ENCODE data around the gene STT3B. TPM values are rescaled to one million over a fixed set of nuclear protein-coding genes. Genes with fewer than 3 reads are reported as not detected.

The STT3B gene
- total and polyA plus RNA-seq, 2 donors (not counting 1 experiment from before 2014, with no cell fraction given), result 145 to 259 TPM

- no peak overlapping the region for H3K27ac ChIP-seq (ENCODE audit: insufficient read depth, low read length)
- no peaks in the 10 kb centered on the region for H3K36me3 ChIP-seq (ENCODE audit: control insufficient read depth, insufficient read depth, low read length)
- no peak overlapping the region for H3K4me3 ChIP-seq (replicated peaks in 1 of 4; ENCODE audit: control extremely low read depth in 1 of 4, insufficient read depth in 1 of 4, low read depth in 3 of 4, low read length in 4 of 4)
- H3K4me2 ChIP-seq (ENCODE audit: extremely low read depth, insufficient read depth, low read length), result no peak overlapping the region
- H4K20me1 ChIP-seq (ENCODE audit: control insufficient read depth, extremely low read depth, insufficient read depth, low read length), result no peaks in the 10 kb centered on the region
- DNase-seq (ENCODE audit: low read depth in 2 of 2), result no peak
- H2AFZ ChIP-seq (ENCODE audit: low read length), result no peak overlapping the region
- no peaks in the 10 kb centered on the region for H3K79me2 ChIP-seq (ENCODE audit: control insufficient read depth, insufficient read depth, low read length)
- no peaks in the 10 kb centered on the region for H3K9me3 ChIP-seq (ENCODE audit: control insufficient read depth, insufficient read depth, low read depth, low read length)
- H3K9ac ChIP-seq (ENCODE audit: insufficient read depth, low read length), result no peak overlapping the region
- TF ChIP-seq CTCF (conservative IDR thresholded peaks at IDR 0.05 in 1 of 2, IDR thresholded peaks at IDR 0.05 in 1 of 2; ENCODE audit: low read depth in 1 of 2, low read length in 2 of 2), result no peak
- TF ChIP-seq EZH2 (IDR thresholded peaks at IDR 0.05; ENCODE audit: low read length, missing control alignments), result no peak
- no peaks in the 10 kb centered on the region for H3K4me1 ChIP-seq (ENCODE audit: control insufficient read depth, extremely low read depth, insufficient read depth, low read length)
- H3K27me3 ChIP-seq (ENCODE audit: control insufficient read depth, insufficient read depth, low read length), result no peaks in the 10 kb centered on the region
These were observed 138.0 kb downstream of the STT3B start for GRCh38 chr3:31670722-31671121.

- no peak for DNase-seq (ENCODE audit: low read depth in 2 of 2)
- Histone ChIP-seq H3K27ac (ENCODE audit: insufficient read depth, low read length) (no peak overlapping the region), H3K36me3 (ENCODE audit: control insufficient read depth, insufficient read depth, low read length) (no peaks in the 10 kb centered on the region)
These were observed 138.7 kb downstream of the STT3B start for GRCh38 chr3:31671451-31671850.

GRCh38 chr3:31671976-31672375 is 139.3 kb downstream of the STT3B start:
- no peak for TF ChIP-seq CTCF (conservative IDR thresholded peaks at IDR 0.05 in 1 of 2, IDR thresholded peaks at IDR 0.05 in 1 of 2; ENCODE audit: low read depth in 1 of 2, low read length in 2 of 2)
- no peak for TF ChIP-seq EZH2 (IDR thresholded peaks at IDR 0.05; ENCODE audit: low read length, missing control alignments)
- Histone ChIP-seq H3K9ac (ENCODE audit: insufficient read depth, low read length) (no peak overlapping the region), H4K20me1 (ENCODE audit: control insufficient read depth, extremely low read depth, insufficient read depth, low read length) (no peaks in the 10 kb centered on the region), H3K4me3 (replicated peaks in 1 of 4; ENCODE audit: control extremely low read depth in 1 of 4, insufficient read depth in 1 of 4, low read depth in 3 of 4, low read length in 4 of 4) (no peak overlapping the region), H2AFZ (ENCODE audit: low read length) (no peak overlapping the region), H3K27me3 (ENCODE audit: control insufficient read depth, insufficient read depth, low read length) (no peaks in the 10 kb centered on the region), H3K9me3 (ENCODE audit: control insufficient read depth, insufficient read depth, low read depth, low read length) (no peaks in the 10 kb centered on the region), H3K4me2 (ENCODE audit: extremely low read depth, insufficient read depth, low read length) (no peak overlapping the region), H3K36me3 (ENCODE audit: control insufficient read depth, insufficient read depth, low read length) (no peaks in the 10 kb centered on the region), H3K4me1 (ENCODE audit: control insufficient read depth, extremely low read depth, insufficient read depth, low read length) (no peaks in the 10 kb centered on the region), H3K79me2 (ENCODE audit: control insufficient read depth, insufficient read depth, low read length) (no peaks in the 10 kb centered on the region), H3K27ac (ENCODE audit: insufficient read depth, low read length) (no peak overlapping the region)
- DNase-seq (ENCODE audit: low read depth in 2 of 2), result peak in 1 of 2 donors; percentile 9

More at GRCh38 chr3:31671451-31671850, 138.7 kb downstream of the STT3B start:
- Histone ChIP-seq H3K27me3 (ENCODE audit: control insufficient read depth, insufficient read depth, low read length) (no peaks in the 10 kb centered on the region), H3K9ac (ENCODE audit: insufficient read depth, low read length) (no peak overlapping the region), H3K4me2 (ENCODE audit: extremely low read depth, insufficient read depth, low read length) (no peak overlapping the region), H2AFZ (ENCODE audit: low read length) (no peak overlapping the region), H4K20me1 (ENCODE audit: control insufficient read depth, extremely low read depth, insufficient read depth, low read length) (no peaks in the 10 kb centered on the region), H3K9me3 (ENCODE audit: control insufficient read depth, insufficient read depth, low read depth, low read length) (no peaks in the 10 kb centered on the region), H3K4me3 (replicated peaks in 1 of 4; ENCODE audit: control extremely low read depth in 1 of 4, insufficient read depth in 1 of 4, low read depth in 3 of 4, low read length in 4 of 4) (no peak overlapping the region), H3K79me2 (ENCODE audit: control insufficient read depth, insufficient read depth, low read length) (no peaks in the 10 kb centered on the region), H3K4me1 (ENCODE audit: control insufficient read depth, extremely low read depth, insufficient read depth, low read length) (no peaks in the 10 kb centered on the region)
- no peak for TF ChIP-seq CTCF (conservative IDR thresholded peaks at IDR 0.05 in 1 of 2, IDR thresholded peaks at IDR 0.05 in 1 of 2; ENCODE audit: low read depth in 1 of 2, low read length in 2 of 2)
- no peak for TF ChIP-seq EZH2 (IDR thresholded peaks at IDR 0.05; ENCODE audit: low read length, missing control alignments)
